Measurements from ENCODE around the gene LBH. TPM values are rescaled to one million over a fixed set of nuclear protein-coding genes. Genes with fewer than 3 reads are reported as not detected.

Gene LBH
- total RNA-seq, 1 donor from 2014 or later, result 83.7 TPM

- TF ChIP-seq CTCF (IDR thresholded peaks at IDR 0.05; ENCODE audit: insufficient read depth, low read length, poor library complexity, severe bottlenecking), result no peak
- H3K36me3 ChIP-seq (ENCODE audit: control insufficient read depth, insufficient read depth, low read length), result no peaks in the 10 kb centered on the region
- no peak overlapping the region for H3K4me3 ChIP-seq (ENCODE audit: low read depth, low read length)
- no peak for DNase-seq (ENCODE audit: low read depth)
- no peaks in the 10 kb centered on the region for H3K27me3 ChIP-seq (ENCODE audit: control insufficient read depth, insufficient read depth, low read length)
Measured at GRCh38 chr2:30308280-30308679, 76.9 kb downstream of the LBH start.

Other genes starting within 250 kb of the LBH start
- 62.8 and 71.2 TPM in 2 replicates for gene YPEL5, start 84.5 kb upstream of the LBH start, total RNA-seq
- gene LCLAT1, start 215.7 kb downstream of the LBH start, total RNA-seq, result 21.1 and 26.7 TPM in 2 replicates